ENCODE results near the gene LAMA2. TPM values are rescaled to one million over a fixed set of nuclear protein-coding genes. Genes with fewer than 3 reads are reported as not detected.

The LAMA2 gene
- total RNA-seq, 1 donor: 9.4 TPM

GRCh38 chr6:129243377-129243776 lies 360.4 kb downstream of the LAMA2 start:
- no peak overlapping the region for H2AFZ ChIP-seq (ENCODE audit: low read length)
- no peaks in the 10 kb centered on the region for H4K20me1 ChIP-seq (ENCODE audit: insufficient read depth, low read length)
- H3K4me1 ChIP-seq (ENCODE audit: insufficient read depth, low read length): no peaks in the 10 kb centered on the region
- H3K36me3 ChIP-seq (ENCODE audit: insufficient read depth, low read length): no peaks in the 10 kb centered on the region
- no peak overlapping the region for H3K4me2 ChIP-seq (ENCODE audit: insufficient read depth, low read length)
- H3K9me3 ChIP-seq (ENCODE audit: low read depth, low read length): no peaks in the 10 kb centered on the region
- H3K27me3 ChIP-seq (ENCODE audit: insufficient read depth, low read length): no peaks in the 10 kb centered on the region
- no peak overlapping the region for H3K4me3 ChIP-seq (ENCODE audit: insufficient read depth, low read length)
- no peak for TF ChIP-seq CTCF (IDR thresholded peaks at IDR 0.05; ENCODE audit: extremely low read depth, low read depth, low read length)
- DNase-seq (ENCODE audit: insufficient read length, low spot score, missing footprints): no peak
- H3K27ac ChIP-seq (ENCODE audit: low read depth, low read length): no peak overlapping the region
- no peaks in the 10 kb centered on the region for H3K79me2 ChIP-seq (ENCODE audit: insufficient read depth, low read length)

GRCh38 chr6:129248946-129249345 lies 366.0 kb downstream of the LAMA2 start:
- H3K4me3 ChIP-seq (ENCODE audit: insufficient read depth, low read length): no peak overlapping the region
- DNase-seq (ENCODE audit: insufficient read length, low spot score, missing footprints): no peak
- no peaks in the 10 kb centered on the region for H3K79me2 ChIP-seq (ENCODE audit: insufficient read depth, low read length)
- no peaks in the 10 kb centered on the region for H3K27me3 ChIP-seq (ENCODE audit: insufficient read depth, low read length)
- no peak for TF ChIP-seq CTCF (IDR thresholded peaks at IDR 0.05; ENCODE audit: extremely low read depth, low read depth, low read length)
- no peak overlapping the region for H3K4me2 ChIP-seq (ENCODE audit: insufficient read depth, low read length)
- no peak overlapping the region for H2AFZ ChIP-seq (ENCODE audit: low read length)
- peaks cover 3% of the 10 kb centered on the region for H3K4me1 ChIP-seq (ENCODE audit: insufficient read depth, low read length)
- H3K9me3 ChIP-seq (ENCODE audit: low read depth, low read length): no peaks in the 10 kb centered on the region
- no peaks in the 10 kb centered on the region for H3K36me3 ChIP-seq (ENCODE audit: insufficient read depth, low read length)
- no peaks in the 10 kb centered on the region for H4K20me1 ChIP-seq (ENCODE audit: insufficient read depth, low read length)
- no peak overlapping the region for H3K27ac ChIP-seq (ENCODE audit: low read depth, low read length)

- H3K4me2 ChIP-seq (ENCODE audit: insufficient read depth, low read length): peak overlapping the region; percentile 37
- H3K9me3 ChIP-seq (ENCODE audit: low read depth, low read length): no peaks in the 10 kb centered on the region
- H3K27me3 ChIP-seq (ENCODE audit: insufficient read depth, low read length): no peaks in the 10 kb centered on the region
- H3K36me3 ChIP-seq (ENCODE audit: insufficient read depth, low read length): no peaks in the 10 kb centered on the region
- peaks cover 3% of the 10 kb centered on the region for H3K4me1 ChIP-seq (ENCODE audit: insufficient read depth, low read length)
- no peak overlapping the region for H3K4me3 ChIP-seq (ENCODE audit: insufficient read depth, low read length)
- no peaks in the 10 kb centered on the region for H4K20me1 ChIP-seq (ENCODE audit: insufficient read depth, low read length)
- no peak overlapping the region for H3K27ac ChIP-seq (ENCODE audit: low read depth, low read length)
- DNase-seq (ENCODE audit: insufficient read length, low spot score, missing footprints): peak; percentile 34
- peak; percentile 88 for TF ChIP-seq CTCF (IDR thresholded peaks at IDR 0.05; ENCODE audit: extremely low read depth, low read depth, low read length)
- no peak overlapping the region for H2AFZ ChIP-seq (ENCODE audit: low read length)
- H3K79me2 ChIP-seq (ENCODE audit: insufficient read depth, low read length): no peaks in the 10 kb centered on the region
These were observed 368.9 kb downstream of the LAMA2 start for GRCh38 chr6:129251669-129252376.

GRCh38 chr6:129252377-129253071 lies 369.6 kb downstream of the LAMA2 start:
- Histone ChIP-seq H3K9me3 (ENCODE audit: low read depth, low read length) (no peaks in the 10 kb centered on the region), H3K27ac (ENCODE audit: low read depth, low read length) (no peak overlapping the region), H3K4me2 (ENCODE audit: insufficient read depth, low read length) (peak overlapping the region; percentile 37), H3K27me3 (ENCODE audit: insufficient read depth, low read length) (no peaks in the 10 kb centered on the region), H3K79me2 (ENCODE audit: insufficient read depth, low read length) (no peaks in the 10 kb centered on the region), H3K36me3 (ENCODE audit: insufficient read depth, low read length) (no peaks in the 10 kb centered on the region), H3K4me3 (ENCODE audit: insufficient read depth, low read length) (no peak overlapping the region), H2AFZ (ENCODE audit: low read length) (no peak overlapping the region), H4K20me1 (ENCODE audit: insufficient read depth, low read length) (no peaks in the 10 kb centered on the region), H3K4me1 (ENCODE audit: insufficient read depth, low read length) (peaks cover 3% of the 10 kb centered on the region)
- TF ChIP-seq CTCF (IDR thresholded peaks at IDR 0.05; ENCODE audit: extremely low read depth, low read depth, low read length): no peak
- no peak for DNase-seq (ENCODE audit: insufficient read length, low spot score, missing footprints)

Measured in osteoblast (primary cell).